Measurements from ENCODE around the gene DMPK. TPM values are rescaled to one million over a fixed set of nuclear protein-coding genes. Genes with fewer than 3 reads are reported as not detected.
A peak's percentile ranks its signal among the peaks of the same experiment; 100 is the strongest.

DMPK gene
- total and polyA plus RNA-seq, 9 of the 15 experiments (the other 6 are each of a cell fraction or from before 2014, with no cell fraction given) = 0.24 to 31.3 (median 7.3) TPM

DNA sequence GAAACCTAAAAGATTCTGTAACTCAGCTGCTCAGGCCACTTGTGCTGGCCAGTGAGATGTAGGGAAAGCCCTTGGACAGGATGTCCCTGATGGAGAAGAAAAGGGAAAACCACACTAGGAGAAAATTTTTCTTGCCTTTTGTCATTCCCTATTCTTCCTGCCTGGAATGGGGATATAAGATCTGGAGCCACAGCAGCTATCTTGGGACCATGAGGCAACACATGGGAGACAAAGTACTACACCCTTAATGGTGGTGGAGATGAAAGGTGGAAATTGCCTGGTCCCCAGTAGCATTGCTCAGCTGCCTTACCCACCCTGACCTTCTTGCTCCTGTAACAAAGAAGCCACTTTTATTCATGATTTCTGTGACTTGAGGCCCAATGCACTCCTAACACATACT lies 23.4 kb upstream of the DMPK start (continued):
- TF ChIP-seq, protein P1, sequence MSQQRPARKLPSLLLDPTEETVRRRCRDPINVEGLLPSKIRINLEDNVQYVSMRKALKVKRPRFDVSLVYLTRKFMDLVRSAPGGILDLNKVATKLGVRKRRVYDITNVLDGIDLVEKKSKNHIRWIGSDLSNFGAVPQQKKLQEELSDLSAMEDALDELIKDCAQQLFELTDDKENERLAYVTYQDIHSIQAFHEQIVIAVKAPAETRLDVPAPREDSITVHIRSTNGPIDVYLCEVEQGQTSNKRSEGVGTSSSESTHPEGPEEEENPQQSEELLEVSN (IDR thresholded peaks at IDR 0.05; ENCODE audit: borderline replicate concordance in 1 of 2, extremely low read depth in 1 of 2, insufficient read depth in 1 of 2, insufficient read length in 1 of 2, low read depth in 1 of 2, low read length in 1 of 2, poor library complexity in 1 of 2, severe bottlenecking in 1 of 2) = no peak

DNA sequence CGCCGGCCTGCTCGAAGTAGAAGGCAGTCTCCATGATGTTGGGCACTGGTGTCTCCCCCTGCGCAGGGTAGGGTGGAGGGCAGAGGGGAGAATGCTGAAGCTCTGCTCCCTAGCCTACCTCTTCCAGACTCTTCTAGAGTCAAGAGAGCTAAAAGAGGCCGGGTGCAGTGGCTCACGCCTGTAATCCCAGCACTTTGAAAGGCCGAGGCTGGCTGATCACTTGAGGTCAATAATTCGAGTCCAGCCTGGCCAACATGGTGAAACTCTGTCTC lies 22.6 kb upstream of the DMPK start:
- Histone ChIP-seq H2AFZ (ENCODE audit: low read depth, low read length) (no peak overlapping the region), H3K4me2 (ENCODE audit: insufficient read depth, low read length) (no peak overlapping the region), H4K20me1 (replicated peaks; ENCODE audit: control insufficient read depth, insufficient read depth, low read length) (no peaks in the 10 kb centered on the region), H3K36me3 (ENCODE audit: control insufficient read depth, insufficient read depth, low read length) (no peaks in the 10 kb centered on the region), H3K79me2 (ENCODE audit: control insufficient read depth, insufficient read depth, low read length) (no peaks in the 10 kb centered on the region), H3K9me3 (replicated peaks; ENCODE audit: control insufficient read depth, insufficient read depth, low read depth, low read length) (no peaks in the 10 kb centered on the region), H3K9ac (ENCODE audit: insufficient read depth in 1 of 2, low read depth in 2 of 2, low read length in 2 of 2) (0 out of 4 replicates have a peak overlapping the region, but pooled peaks of 1 of the 2 experiments have one; percentile 58), H3K9me1 (ENCODE audit: control insufficient read depth, insufficient read depth, low read length) (no peaks in the 10 kb centered on the region), H3K27ac (ENCODE audit: extremely low read depth, low read depth, low read length) (no peak overlapping the region), H3K27me3 (ENCODE audit: control insufficient read depth in 2 of 2, insufficient read depth in 2 of 2, low read length in 2 of 2) (no peaks in the 10 kb centered on the region), H3K4me3 (no peak overlapping the region), H3K4me1 (replicated peaks in 1 of 2; ENCODE audit: control insufficient read depth in 2 of 2, insufficient read depth in 2 of 2, low read length in 2 of 2) (peaks cover 10 to 31% of the 10 kb centered on the region in 2 experiments; a peak in 4 of 5 replicates)
- 72% methylated on average over 8 of the region's 8 CpGs for whole genome bisulfite sequencing (ENCODE audit: insufficient coverage, low coverage, missing lambda C conversion rate)
- ChIA-PET CTCF (ENCODE audit: low intra/inter-chr PET ratio) (no interaction called here), POLR2A (interaction anchor here (2.0 kb wide), 1 partner anchor 12 kb away, joined by 6 read pairs; the partner anchor contains the start of gene DMWD)
- FAIRE-seq = no peak
- no peak for ATAC-seq
- TF ChIP-seq DPF2 (IDR thresholded peaks at IDR 0.05) = no peak
- no peak for TF ChIP-seq ZNF274 (IDR thresholded peaks at IDR 0.05; ENCODE audit: borderline replicate concordance, low read depth, low read length)
- TF ChIP-seq TOE1 (IDR thresholded peaks at IDR 0.05; ENCODE audit: borderline replicate concordance) = no peak
- no peak for TF ChIP-seq TOE1 (CRISPR knock-in tag; IDR thresholded peaks at IDR 0.05; ENCODE audit: borderline replicate concordance, low read depth)
- TF ChIP-seq, protein P2, sequence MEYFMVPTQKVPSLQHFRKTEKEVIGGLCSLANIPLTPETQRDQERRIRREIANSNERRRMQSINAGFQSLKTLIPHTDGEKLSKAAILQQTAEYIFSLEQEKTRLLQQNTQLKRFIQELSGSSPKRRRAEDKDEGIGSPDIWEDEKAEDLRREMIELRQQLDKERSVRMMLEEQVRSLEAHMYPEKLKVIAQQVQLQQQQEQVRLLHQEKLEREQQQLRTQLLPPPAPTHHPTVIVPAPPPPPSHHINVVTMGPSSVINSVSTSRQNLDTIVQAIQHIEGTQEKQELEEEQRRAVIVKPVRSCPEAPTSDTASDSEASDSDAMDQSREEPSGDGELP (CRISPR knock-in tag; IDR thresholded peaks at IDR 0.05; ENCODE audit: borderline replicate concordance) = 0 out of 2 replicates have a peak, but pooled peaks have one; percentile 21
- no peak for TF ChIP-seq MTA2 (IDR thresholded peaks at IDR 0.05; ENCODE audit: low read depth)
- intact Hi-C loops (cut with micrococcal nuclease) (no loop called here), in situ Hi-C loops (cut with MboI) (loop anchor here (10.0 kb wide), 1 partner anchor 200 kb away; no protein-coding TSS in a partner anchor)
- DNase-seq (ENCODE audit: extremely low read depth in 1 of 4, low spot score in 3 of 4) = no peak
- BruUV-seq (replicated peaks) = no TSS peak

All from K562 (cell line).